Stimulated activated memory B cell treated with anti-CD40 and anti-IgM and Interleukin-4, amounts not matched to agents 10 μg/mL and 1 μg/mL and 100 μg/mL, for 72 hours (primary cell): ENCODE measurements around the gene SLC22A13.
"Not testable (repeated sequence)": the region's sequence is repeated elsewhere in the genome, so short reads cannot be mapped to it uniquely, and the experiment has no call there.

Experiments used
- ATAC-seq: fragments of 150-1000 bp; cut with Tn5 transposase; 2 replicates; pipeline ENCODE4 v1.10.0; 2021
- H3K27ac Mint-ChIP-seq: one replicate; pipeline ENCODE4 v1.8.0; 2022; ENCODE audit warnings: mild to moderate bottlenecking, mixed read lengths
- H3K27me3 Mint-ChIP-seq: one replicate; pipeline ENCODE4 v1.8.0; 2022; ENCODE audit warnings: mixed read lengths
- H3K36me3 Mint-ChIP-seq: one replicate; pipeline ENCODE4 v1.8.0; 2022; ENCODE audit warnings: mixed read lengths
- H3K4me1 Mint-ChIP-seq: one replicate; pipeline ENCODE4 v1.8.0; 2022; ENCODE audit warnings: mixed read lengths
- H3K4me3 Mint-ChIP-seq: one replicate; pipeline ENCODE4 v1.8.0; 2022; ENCODE audit warnings: mild to moderate bottlenecking, moderate library complexity, mixed read lengths
- H3K9me3 Mint-ChIP-seq: one replicate; pipeline ENCODE4 v1.8.0; 2022; ENCODE audit warnings: mixed read lengths

Gene SLC22A13

GRCh38 chr3:38275658-38276057 lies 10.0 kb downstream of the SLC22A13 start:
- no peak overlapping the region for H3K4me3 Mint-ChIP-seq
- H3K27ac Mint-ChIP-seq, result no peak overlapping the region
- no peaks in the 10 kb centered on the region for H3K4me1 Mint-ChIP-seq

GRCh38 chr3:38276081-38276916 lies 10.7 kb downstream of the SLC22A13 start:
- Mint-ChIP-seq H3K27me3 (no peaks in the 10 kb centered on the region), H3K36me3 (peaks cover 14% of the 10 kb centered on the region), H3K9me3 (peaks cover 2% of the 10 kb centered on the region), H3K4me1 (no peaks in the 10 kb centered on the region), H3K4me3 (no peak overlapping the region), H3K27ac (no peak overlapping the region)
- no peak for ATAC-seq

More at GRCh38 chr3:38275658-38276057, 10.0 kb downstream of the SLC22A13 start:
- Mint-ChIP-seq H3K27me3 (no peaks in the 10 kb centered on the region), H3K9me3 (peaks cover 2% of the 10 kb centered on the region), H3K36me3 (peaks cover 18% of the 10 kb centered on the region)
- ATAC-seq, result no peak

GRCh38 chr3:38276917-38277630 lies 11.5 kb downstream of the SLC22A13 start:
- Mint-ChIP-seq H3K27me3 (no peaks in the 10 kb centered on the region), H3K4me3 (no peak overlapping the region), H3K36me3 (peaks cover 14% of the 10 kb centered on the region), H3K27ac (no peak overlapping the region), H3K9me3 (peaks cover 2% of the 10 kb centered on the region), H3K4me1 (no peaks in the 10 kb centered on the region)
- no peak for ATAC-seq

- no peak for ATAC-seq
- Mint-ChIP-seq H3K4me3 (no peak overlapping the region), H3K36me3 (peaks cover 14% of the 10 kb centered on the region), H3K4me1 (no peaks in the 10 kb centered on the region), H3K9me3 (no peaks in the 10 kb centered on the region), H3K27ac (no peak overlapping the region), H3K27me3 (no peaks in the 10 kb centered on the region)
Observed at GRCh38 chr3:38278841-38279240, 13.2 kb downstream of the SLC22A13 start.

- no peak for ATAC-seq
- Mint-ChIP-seq H3K4me3 (no peak within 1 kb of the TSS), H3K36me3 (peaks cover 5% of the 10 kb centered on the region), H3K9me3 (no peaks in the 10 kb centered on the region), H3K27me3 (no peaks in the 10 kb centered on the region), H3K27ac (no peak within 1 kb of the TSS), H3K4me1 (no peaks in the 10 kb centered on the region)
Observed at GRCh38 chr3:38281895-38282686, 16.5 kb downstream of the SLC22A13 start, which contains the start of gene SLC22A14. Gene SLC22A14 (plus strand): TSS chr3:38282294. CDS start chr3:38306027, 23,733 bp downstream.

GRCh38 chr3:38283810-38284755 lies 18.5 kb downstream of the SLC22A13 start:
- Mint-ChIP-seq H3K4me3 (no peak overlapping the region), H3K27me3 (no peaks in the 10 kb centered on the region), H3K4me1 (no peaks in the 10 kb centered on the region), H3K36me3 (no peaks in the 10 kb centered on the region), H3K9me3 (no peaks in the 10 kb centered on the region), H3K27ac (no peak overlapping the region)
- no peak for ATAC-seq

- H3K9me3 Mint-ChIP-seq, result no peaks in the 10 kb centered on the region
- H3K4me1 Mint-ChIP-seq, result no peaks in the 10 kb centered on the region
- no peak overlapping the region for H3K4me3 Mint-ChIP-seq
- H3K36me3 Mint-ChIP-seq, result no peaks in the 10 kb centered on the region
- H3K27me3 Mint-ChIP-seq, result no peaks in the 10 kb centered on the region
- H3K27ac Mint-ChIP-seq, result no peak overlapping the region
- no peak for ATAC-seq
Observed at GRCh38 chr3:38284756-38285150, 19.1 kb downstream of the SLC22A13 start.

GRCh38 chr3:38289286-38290217 lies 23.9 kb downstream of the SLC22A13 start:
- H3K4me3 Mint-ChIP-seq, H3K36me3 Mint-ChIP-seq, ATAC-seq, H3K27ac Mint-ChIP-seq, H3K27me3 Mint-ChIP-seq, H3K9me3 Mint-ChIP-seq, H3K4me1 Mint-ChIP-seq: not testable (repeated sequence)

- not testable (repeated sequence) for H3K4me3 Mint-ChIP-seq, ATAC-seq, H3K4me1 Mint-ChIP-seq, H3K9me3 Mint-ChIP-seq, H3K27ac Mint-ChIP-seq, H3K36me3 Mint-ChIP-seq
- peaks cover 20% of the 10 kb centered on the region for H3K27me3 Mint-ChIP-seq
Observed at GRCh38 chr3:38297053-38297452, 31.4 kb downstream of the SLC22A13 start.

GRCh38 chr3:38297537-38297936 lies 31.9 kb downstream of the SLC22A13 start:
- H3K4me1 Mint-ChIP-seq, result no peaks in the 10 kb centered on the region
- H3K36me3 Mint-ChIP-seq, result no peaks in the 10 kb centered on the region
- H3K27ac Mint-ChIP-seq, result no peak overlapping the region
- no peak overlapping the region for H3K4me3 Mint-ChIP-seq
- H3K9me3 Mint-ChIP-seq, result no peaks in the 10 kb centered on the region
- ATAC-seq, result no peak
- peaks cover 20% of the 10 kb centered on the region for H3K27me3 Mint-ChIP-seq

GRCh38 chr3:38297947-38298711 lies 32.5 kb downstream of the SLC22A13 start:
- H3K4me3 Mint-ChIP-seq, result no peak overlapping the region
- H3K4me1 Mint-ChIP-seq, result no peaks in the 10 kb centered on the region
- no peaks in the 10 kb centered on the region for H3K9me3 Mint-ChIP-seq
- H3K36me3 Mint-ChIP-seq, result no peaks in the 10 kb centered on the region
- H3K27me3 Mint-ChIP-seq, result peaks cover 24% of the 10 kb centered on the region
- ATAC-seq, result no peak
- no peak overlapping the region for H3K27ac Mint-ChIP-seq

GRCh38 chr3:38306941-38307340 lies 41.3 kb downstream of the SLC22A13 start:
- peaks cover 7% of the 10 kb centered on the region for H3K9me3 Mint-ChIP-seq
- no peak overlapping the region for H3K4me3 Mint-ChIP-seq
- no peak for ATAC-seq
- peaks cover 6% of the 10 kb centered on the region for H3K36me3 Mint-ChIP-seq
- H3K4me1 Mint-ChIP-seq, result no peaks in the 10 kb centered on the region
- H3K27me3 Mint-ChIP-seq, result peaks cover 58% of the 10 kb centered on the region
- no peak overlapping the region for H3K27ac Mint-ChIP-seq

- no peak for ATAC-seq
- Mint-ChIP-seq H3K27ac (no peak overlapping the region), H3K36me3 (peaks cover 6% of the 10 kb centered on the region), H3K27me3 (peaks cover 65% of the 10 kb centered on the region), H3K4me1 (no peaks in the 10 kb centered on the region), H3K4me3 (no peak overlapping the region), H3K9me3 (peaks cover 7% of the 10 kb centered on the region)
Observed at GRCh38 chr3:38307599-38307998, 42.0 kb downstream of the SLC22A13 start.
